Activated B cell treated with CpG ODN at 0.5 μM for 24 hours (primary cell): ENCODE data around the gene DDX59. TPM values are rescaled to one million over a fixed set of nuclear protein-coding genes. Genes with fewer than 3 reads are reported as not detected.

Experiments used
- ATAC-seq: fragments of 200-7000 bp; cut with Tn5 transposase; one replicate; pipeline ENCODE4 v1.10.0; 2021; ENCODE audit warnings: low read depth, mild to moderate bottlenecking, moderate library complexity
- CTCF ChIA-PET: fragments of 350-600 bp; sonication (Branson Sonifier 250); formaldehyde crosslinking; loops from one replicate; lab custom pipeline; 2021; ENCODE audit warnings: antibody characterized with exemption; lab: Charles Lee
- POLR2A ChIA-PET: fragments of 350-600 bp; sonication (Branson Sonifier 250); formaldehyde crosslinking; loops from one replicate; lab custom pipeline; 2021; ENCODE audit warnings: antibody characterized with exemption; lab: Charles Lee
- DNase-seq: peaks from one replicate; pipeline ENCODE4 v3.0.0; 2022
- H3K27ac Mint-ChIP-seq: one replicate; pipeline ENCODE4 v1.8.0; 2020; ENCODE audit warnings: mixed read lengths
- H3K27me3 Mint-ChIP-seq: one replicate; pipeline ENCODE4 v1.8.0; 2021; ENCODE audit warnings: mixed read lengths
- H3K36me3 Mint-ChIP-seq: one replicate; pipeline ENCODE4 v1.8.0; 2021; ENCODE audit warnings: low read depth, mixed read lengths
- H3K4me1 Mint-ChIP-seq: one replicate; pipeline ENCODE4 v1.8.0; 2021; ENCODE audit warnings: mixed read lengths
- H3K4me3 Mint-ChIP-seq: one replicate; pipeline ENCODE4 v1.8.0; 2020; ENCODE audit warnings: mild to moderate bottlenecking, mixed read lengths
- H3K9me3 Mint-ChIP-seq: one replicate; pipeline ENCODE4 v1.8.0; 2020; ENCODE audit warnings: mixed read lengths
- CTCF ChIP-seq: fragments of 200-600 bp; IDR thresholded peaks from one replicate; pipeline ENCODE4 v1.8.0; 2022; ENCODE audit warnings: antibody characterized with exemption, mild to moderate bottlenecking
- intact Hi-C: fragments of 100-400 bp; cut with micrococcal nuclease; formaldehyde crosslinking; loops from one replicate; pipeline ENCODE4 v1.15.1; 2024
- total RNA-seq: library from RNA; stranded (reverse); gene quantifications from 2 replicates; pipeline ENCODE4 v1.2.3, GENCODE V29; 2022

DDX59 gene
- total RNA-seq, 1 donor from 2014 or later = 27.6 TPM

DNA sequence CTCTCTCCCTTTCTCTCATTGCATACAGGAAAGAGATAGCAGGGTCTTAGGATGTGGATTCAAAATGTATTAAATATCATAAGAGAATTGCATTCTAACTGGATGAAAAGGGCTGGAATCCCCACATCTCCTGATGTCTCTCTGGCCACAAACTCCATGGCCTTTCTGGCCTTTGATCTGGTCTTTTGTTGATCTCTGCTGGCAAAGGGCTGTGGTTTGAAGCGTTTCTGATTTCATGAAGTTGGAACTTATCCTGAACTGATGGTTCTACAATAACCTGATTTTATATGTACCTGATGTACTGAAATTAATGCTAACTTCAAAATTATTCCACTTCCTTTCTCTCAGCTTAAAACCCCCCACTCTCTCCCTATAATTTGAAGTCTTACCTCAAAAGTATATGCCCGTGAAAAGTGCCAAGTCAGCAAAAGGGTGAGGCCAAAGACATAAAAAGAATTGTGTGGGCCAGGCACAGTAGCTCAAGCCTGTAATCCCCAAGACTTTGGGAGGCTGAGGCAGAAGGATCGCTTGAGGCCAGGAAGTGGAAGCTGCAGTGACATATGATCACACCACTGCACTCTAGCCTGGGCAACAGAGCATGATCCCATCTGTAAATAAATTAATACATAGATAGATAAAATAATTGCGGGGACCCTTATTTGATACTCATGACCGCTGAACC is 42.7 kb downstream of the DDX59 start:
- H3K9me3 Mint-ChIP-seq = no peaks in the 10 kb centered on the region
- intact Hi-C loops = loop anchor here (10.0 kb wide), 1 partner anchor 322 kb away; no protein-coding TSS in a partner anchor
- no peak overlapping the region for H3K27ac Mint-ChIP-seq
- ChIA-PET CTCF (interaction anchor here (0.8 to 1.6 kb wide), 2 partner anchors 176 to 345 kb away, joined by 3 to 5 read pairs; no protein-coding TSS in a partner anchor), POLR2A (interaction anchor here (2.2 kb wide), 1 partner anchor 43 kb away, joined by 20 read pairs; the partner anchor contains the start of gene DDX59)
- DNase-seq (no peak), ATAC-seq (no peak)
- no peak overlapping the region for H3K4me3 Mint-ChIP-seq
- TF ChIP-seq CTCF = no peak
- peaks cover 30% of the 10 kb centered on the region for H3K4me1 Mint-ChIP-seq
- no peaks in the 10 kb centered on the region for H3K36me3 Mint-ChIP-seq
- no peaks in the 10 kb centered on the region for H3K27me3 Mint-ChIP-seq

DNA sequence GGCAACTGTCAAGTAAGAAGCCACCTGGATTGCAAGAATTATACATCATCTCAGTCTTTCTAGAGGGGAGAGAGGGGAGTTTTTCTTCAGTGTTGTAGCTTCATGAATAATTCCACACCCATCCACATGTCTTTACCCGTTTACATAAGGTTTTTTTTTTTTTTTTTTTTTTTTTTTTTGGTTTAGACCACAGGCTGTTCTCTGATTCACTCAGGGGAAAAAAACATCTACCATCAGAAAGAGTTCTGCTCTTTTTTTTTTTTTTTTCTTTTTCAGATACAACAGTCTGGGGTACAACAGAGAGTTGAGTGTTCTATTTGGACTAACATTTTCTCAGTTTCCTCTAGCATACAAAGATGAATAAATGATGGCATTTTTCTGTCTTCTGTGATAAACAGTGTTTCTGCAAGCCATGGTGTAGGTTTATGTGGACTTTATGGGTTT is 44.3 kb downstream of the DDX59 start:
- ChIA-PET CTCF (interaction anchor here (5.7 kb wide), 1 partner anchor 176 kb away, joined by 135 read pairs; no protein-coding TSS in a partner anchor), POLR2A (interaction anchor here (0.6 kb wide), 1 partner anchor 44 kb away, joined by 3 read pairs; the partner anchor contains the start of gene DDX59)
- Mint-ChIP-seq H3K9me3 (no peaks in the 10 kb centered on the region), H3K27ac (no peak overlapping the region), H3K27me3 (no peaks in the 10 kb centered on the region), H3K4me3 (no peak overlapping the region), H3K36me3 (peaks cover 5% of the 10 kb centered on the region), H3K4me1 (peaks cover 33% of the 10 kb centered on the region)
- intact Hi-C loops = loop anchor here (10.0 kb wide), 1 partner anchor 321 kb away; no protein-coding TSS in a partner anchor
- ATAC-seq (no peak), DNase-seq (no peak)
- no peak for TF ChIP-seq CTCF

DNA sequence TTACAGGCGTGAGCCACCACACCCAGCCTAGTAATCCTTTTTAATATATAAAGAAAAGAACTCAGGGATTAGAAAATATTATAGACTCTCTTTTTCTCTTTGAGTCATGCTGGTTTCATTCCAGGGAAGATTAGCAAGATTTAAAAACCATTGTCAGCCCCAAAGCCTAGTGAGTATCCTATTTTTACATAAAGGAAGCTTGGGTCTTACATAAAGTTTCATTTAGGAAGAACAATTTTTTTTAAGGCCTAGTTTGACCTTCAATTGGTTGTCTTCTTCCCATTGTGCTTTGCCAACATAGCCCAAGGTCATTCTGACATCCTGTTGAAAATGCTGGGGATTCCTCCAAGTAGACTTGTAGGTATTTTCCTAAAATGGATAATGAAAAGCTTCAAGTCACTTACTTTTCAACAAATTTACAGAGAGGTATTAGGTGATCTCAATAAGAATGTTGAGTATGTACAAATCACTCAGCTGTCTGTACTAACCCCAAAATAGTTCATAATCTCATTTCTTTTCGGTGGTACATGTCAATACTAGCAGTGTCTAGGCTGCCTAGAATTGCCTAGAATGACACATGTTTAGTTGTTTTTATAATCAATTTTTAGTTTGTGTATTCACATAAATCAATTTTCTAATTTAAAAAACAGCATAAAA is 44.9 kb downstream of the DDX59 start:
- intact Hi-C loops = loop anchor here (5.0 to 10.0 kb wide), 3 partner anchors 68 to 487 kb away; partner anchors contain the start of gene CACNA1S
- POLR2A ChIA-PET = interaction anchor here (0.6 kb wide), 1 partner anchor 45 kb away, joined by 3 read pairs; the partner anchor contains the start of gene DDX59

DNA sequence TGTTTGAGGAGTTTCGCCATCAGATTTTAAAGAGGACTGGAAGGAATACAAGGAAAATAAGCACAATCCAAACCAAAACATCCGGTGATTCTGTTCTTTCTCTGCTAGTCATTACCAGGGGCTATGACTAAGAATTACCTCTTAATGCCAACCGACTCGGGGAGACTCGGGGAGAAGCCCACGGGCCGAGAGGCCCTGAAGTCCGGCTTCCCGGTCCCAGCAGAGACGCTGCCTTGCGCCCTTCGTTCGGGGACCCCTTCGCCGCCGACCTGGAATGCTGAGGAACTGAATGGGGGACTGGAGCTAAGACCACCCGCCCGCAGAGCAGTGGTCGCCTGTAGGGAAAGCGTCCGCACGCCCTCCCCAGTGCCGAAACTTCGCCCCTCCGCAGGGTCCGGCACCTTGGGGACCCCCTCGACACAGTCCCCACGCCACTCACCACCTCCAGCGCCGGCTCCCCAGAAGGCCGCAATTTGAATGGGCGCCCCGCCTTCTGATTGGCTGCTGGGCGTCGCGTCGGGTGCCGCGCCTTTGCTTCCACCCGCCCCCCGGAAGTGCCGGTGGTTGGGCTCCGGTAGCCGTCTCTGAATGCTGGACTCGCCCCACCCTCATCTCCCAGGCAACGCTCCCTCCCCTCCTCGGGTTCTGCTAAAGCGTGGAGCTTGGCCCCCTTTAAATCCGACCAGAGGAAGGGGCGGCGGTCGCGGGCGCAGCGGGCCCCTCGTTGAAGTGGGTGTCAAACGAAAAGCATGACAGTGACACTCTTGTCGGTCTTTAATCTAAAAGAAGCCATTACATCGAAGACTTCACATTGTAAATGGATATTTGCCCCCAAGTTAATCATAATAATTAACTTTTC is 49.2 kb downstream of the DDX59 start, which contains the start of gene KIF14:
KIF14 (minus strand) TSS at position 479 of the 859 bp plus-strand sequence. CDS start 2,028 bp downstream, outside the sequence.
- Mint-ChIP-seq H3K27me3 (no peaks in the 10 kb centered on the region), H3K9me3 (no peaks in the 10 kb centered on the region), H3K36me3 (peaks cover 5% of the 10 kb centered on the region), H3K27ac (peak within 1 kb of the TSS; percentile 88), H3K4me1 (peaks cover 11% of the 10 kb centered on the region), H3K4me3 (peak within 1 kb of the TSS; percentile 94)
- intact Hi-C loops = loop anchor here (1.0 to 10.0 kb wide), 7 partner anchors 8 to 492 kb away; partner anchors contain the start of genes CACNA1S and ZNF281
- no peak for TF ChIP-seq CTCF
- ChIA-PET CTCF (interaction anchor here (0.5 to 5.7 kb wide), 4 partner anchors 62 to 186 kb away, joined by 3 to 135 read pairs (median 20); no protein-coding TSS in a partner anchor), POLR2A (interaction anchor here (1.4 kb wide), 1 partner anchor 49 kb away, joined by 12 read pairs; the partner anchor contains the start of gene DDX59)
- ATAC-seq = peak; percentile 99
- DNase-seq = peak; percentile 85

More for the DNA sequence above, 44.9 kb downstream of the DDX59 start:
- no peaks in the 10 kb centered on the region for H3K27me3 Mint-ChIP-seq
- ATAC-seq = no peak
- H3K9me3 Mint-ChIP-seq = no peaks in the 10 kb centered on the region
- no peak overlapping the region for H3K27ac Mint-ChIP-seq
- peaks cover 35% of the 10 kb centered on the region for H3K4me1 Mint-ChIP-seq
- H3K4me3 Mint-ChIP-seq = no peak overlapping the region
- CTCF ChIA-PET = interaction anchor here (5.7 kb wide), 1 partner anchor 177 kb away, joined by 135 read pairs; no protein-coding TSS in a partner anchor
- DNase-seq = no peak
- TF ChIP-seq CTCF = no peak
- H3K36me3 Mint-ChIP-seq = peaks cover 5% of the 10 kb centered on the region
